ENCODE measurements around the gene GSC.
A peak's percentile ranks its signal among the peaks of the same experiment; 100 is the strongest.
"Not testable (repeated sequence)": the region's sequence is repeated elsewhere in the genome, so short reads cannot be mapped to it uniquely, and the experiment has no call there.

GSC gene

GRCh38 chr14:94748667-94749347 is 21.1 kb downstream of the GSC start:
- H3K4me3 ChIP-seq (ENCODE audit: control insufficient read depth, low read depth, low read length) = no peak overlapping the region
- peak; percentile 20 for DNase-seq (ENCODE audit: low read depth)
- TF ChIP-seq, protein P1, sequence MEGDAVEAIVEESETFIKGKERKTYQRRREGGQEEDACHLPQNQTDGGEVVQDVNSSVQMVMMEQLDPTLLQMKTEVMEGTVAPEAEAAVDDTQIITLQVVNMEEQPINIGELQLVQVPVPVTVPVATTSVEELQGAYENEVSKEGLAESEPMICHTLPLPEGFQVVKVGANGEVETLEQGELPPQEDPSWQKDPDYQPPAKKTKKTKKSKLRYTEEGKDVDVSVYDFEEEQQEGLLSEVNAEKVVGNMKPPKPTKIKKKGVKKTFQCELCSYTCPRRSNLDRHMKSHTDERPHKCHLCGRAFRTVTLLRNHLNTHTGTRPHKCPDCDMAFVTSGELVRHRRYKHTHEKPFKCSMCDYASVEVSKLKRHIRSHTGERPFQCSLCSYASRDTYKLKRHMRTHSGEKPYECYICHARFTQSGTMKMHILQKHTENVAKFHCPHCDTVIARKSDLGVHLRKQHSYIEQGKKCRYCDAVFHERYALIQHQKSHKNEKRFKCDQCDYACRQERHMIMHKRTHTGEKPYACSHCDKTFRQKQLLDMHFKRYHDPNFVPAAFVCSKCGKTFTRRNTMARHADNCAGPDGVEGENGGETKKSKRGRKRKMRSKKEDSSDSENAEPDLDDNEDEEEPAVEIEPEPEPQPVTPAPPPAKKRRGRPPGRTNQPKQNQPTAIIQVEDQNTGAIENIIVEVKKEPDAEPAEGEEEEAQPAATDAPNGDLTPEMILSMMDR (conservative IDR thresholded peaks at IDR 0.05; ENCODE audit: control insufficient read depth, insufficient read depth, low read depth, low read length) = peak; percentile 54

- DNase-seq (ENCODE audit: low read depth) = peak; percentile 27
- TF ChIP-seq, protein P1 (conservative IDR thresholded peaks at IDR 0.05; ENCODE audit: control insufficient read depth, insufficient read depth, low read depth, low read length) = no peak
Observed at GRCh38 chr14:94747739-94748138, 22.2 kb downstream of the GSC start.

GRCh38 chr14:94747153-94747552 is 22.8 kb downstream of the GSC start:
- H3K4me3 ChIP-seq (ENCODE audit: control insufficient read depth, low read depth, low read length); DNase-seq (ENCODE audit: low read depth): not testable (repeated sequence)

More at GRCh38 chr14:94747739-94748138, 22.2 kb downstream of the GSC start:
- no peak overlapping the region for H3K4me3 ChIP-seq (ENCODE audit: control insufficient read depth, low read depth, low read length)

- H3K4me3 ChIP-seq (ENCODE audit: control insufficient read depth, low read depth, low read length) = no peak overlapping the region
- TF ChIP-seq, protein P1 (conservative IDR thresholded peaks at IDR 0.05; ENCODE audit: control insufficient read depth, insufficient read depth, low read depth, low read length) = no peak
- no peak for DNase-seq (ENCODE audit: low read depth)
Observed at GRCh38 chr14:94746131-94746530, 23.8 kb downstream of the GSC start.

GRCh38 chr14:94738751-94739150 is 31.2 kb downstream of the GSC start:
- H3K4me3 ChIP-seq (ENCODE audit: control insufficient read depth, low read depth, low read length) = no peak overlapping the region
- TF ChIP-seq, protein P1 (conservative IDR thresholded peaks at IDR 0.05; ENCODE audit: control insufficient read depth, insufficient read depth, low read depth, low read length) = no peak
- peak; percentile 83 for DNase-seq (ENCODE audit: low read depth)

DNA sequence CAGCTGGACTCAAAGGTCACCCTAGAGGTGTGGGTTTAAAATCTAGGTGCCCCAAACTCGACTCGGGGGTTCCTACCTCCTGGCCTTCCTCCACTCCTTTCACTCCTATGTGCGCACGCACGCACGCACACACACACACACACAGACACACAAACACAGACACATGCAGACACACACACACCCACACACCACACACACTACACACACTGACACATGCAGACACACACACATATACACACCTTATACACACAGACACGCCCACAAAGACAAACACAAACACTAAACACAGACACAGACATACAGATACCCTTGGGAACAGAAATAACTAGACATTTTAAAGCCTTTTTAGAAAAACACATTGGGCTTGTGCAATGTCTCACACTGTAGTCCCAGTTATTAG is 31.8 kb downstream of the GSC start:
- DNase-seq (ENCODE audit: low read depth) = no peak
- TF ChIP-seq, protein P1 (conservative IDR thresholded peaks at IDR 0.05; ENCODE audit: control insufficient read depth, insufficient read depth, low read depth, low read length) = no peak
- no peak overlapping the region for H3K4me3 ChIP-seq (ENCODE audit: control insufficient read depth, low read depth, low read length)

DNA sequence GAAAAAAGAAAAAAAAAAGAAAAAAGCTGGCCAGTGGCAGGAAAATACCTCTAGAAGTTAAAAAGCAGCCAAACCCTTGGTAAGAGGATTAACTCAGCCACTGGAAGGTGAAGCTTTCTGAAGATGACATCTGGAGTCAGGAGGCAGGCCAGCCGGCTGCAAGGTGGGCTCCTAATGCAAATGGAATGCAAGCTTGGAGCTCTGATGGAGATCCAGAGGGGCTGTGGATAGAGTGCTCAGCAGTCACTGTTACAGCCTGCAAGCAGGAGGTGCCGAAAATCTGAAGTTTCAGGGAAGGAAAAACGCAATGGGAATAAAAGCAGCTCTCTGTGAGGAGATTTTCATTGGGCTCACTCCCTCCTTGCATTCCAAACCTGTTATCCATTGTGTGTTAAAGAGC is 41.0 kb downstream of the GSC start:
- no peak for DNase-seq (ENCODE audit: low read depth)
- H3K4me3 ChIP-seq (ENCODE audit: control insufficient read depth, low read depth, low read length) = no peak overlapping the region
- TF ChIP-seq, protein P1 (conservative IDR thresholded peaks at IDR 0.05; ENCODE audit: control insufficient read depth, insufficient read depth, low read depth, low read length) = no peak

GRCh38 chr14:94728440-94728839 is 41.5 kb downstream of the GSC start:
- DNase-seq (ENCODE audit: low read depth); H3K4me3 ChIP-seq (ENCODE audit: control insufficient read depth, low read depth, low read length): not testable (repeated sequence)

DNA sequence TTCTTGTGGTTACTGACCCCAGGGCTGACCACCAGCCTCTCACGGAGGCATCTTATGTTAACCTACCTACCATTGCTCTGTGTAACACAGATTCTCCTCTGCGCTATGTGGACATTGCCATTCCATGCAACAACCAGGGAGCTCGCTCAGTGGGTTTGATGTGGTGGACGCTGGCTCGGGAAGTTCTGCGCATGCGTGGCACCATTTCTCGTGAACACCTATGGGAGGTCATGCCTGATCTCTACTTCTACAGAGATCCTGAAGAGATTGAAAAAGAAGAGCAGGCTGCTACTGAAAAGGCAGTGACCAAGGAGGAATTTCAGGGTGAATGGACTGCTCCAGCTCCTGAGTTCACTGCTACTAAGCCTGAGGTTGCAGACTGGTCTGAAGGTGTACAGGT is 43.3 kb downstream of the GSC start:
- H3K4me3 ChIP-seq (ENCODE audit: control insufficient read depth, low read depth, low read length); DNase-seq (ENCODE audit: low read depth): not testable (repeated sequence)

Data from fibroblast of mammary gland (primary cell).